Measurements from ENCODE around the gene ABCD1. TPM values are rescaled to one million over a fixed set of nuclear protein-coding genes. Genes with fewer than 3 reads are reported as not detected.

ABCD1 gene
- total RNA-seq, 6 experiments from 2014 or later, result 12.9 to 18.9 (median 14.5) TPM

GRCh38 chrX:153685751-153686696, 38.6 kb upstream of the ABCD1 start:
- Mint-ChIP-seq H3K27ac (no peak overlapping the region; the same call in 1 of the 2 replicates), H3K9me3 (0 out of 2 replicates have a peak, but pooled peaks cover 4% of the 10 kb centered on the region), H3K27me3 (ENCODE audit: insufficient read depth) (no peaks in the 10 kb centered on the region; the same call in 1 of the 2 replicates), H3K4me3 (no peak overlapping the region), H3K4me1 (ENCODE audit: low read depth) (no peaks in the 10 kb centered on the region), H3K36me3 (ENCODE audit: low read depth) (no peaks in the 10 kb centered on the region)
- no peak for DNase-seq
- no peak for TF ChIP-seq CTCF (IDR thresholded peaks at IDR 0.05)

GRCh38 chrX:153686711-153687110, 37.9 kb upstream of the ABCD1 start:
- H3K36me3 Mint-ChIP-seq (ENCODE audit: low read depth), result no peaks in the 10 kb centered on the region
- H3K27me3 Mint-ChIP-seq (ENCODE audit: insufficient read depth), result no peaks in the 10 kb centered on the region; the same call in 1 of the 2 replicates
- H3K4me1 Mint-ChIP-seq (ENCODE audit: low read depth), result no peaks in the 10 kb centered on the region
- no peak for DNase-seq
- 0 out of 2 replicates have a peak, but pooled peaks cover 4% of the 10 kb centered on the region for H3K9me3 Mint-ChIP-seq
- no peak overlapping the region for H3K4me3 Mint-ChIP-seq
- no peak for TF ChIP-seq CTCF (IDR thresholded peaks at IDR 0.05)
- peak overlapping the region; percentile 31; the same call in 1 of the 2 replicates for H3K27ac Mint-ChIP-seq

GRCh38 chrX:153687121-153688039, 37.3 kb upstream of the ABCD1 start, which contains the start of gene SLC6A8:
SLC6A8 (plus strand) TSS chrX:153687926; CDS start chrX:153688575, 649 bp downstream.
- Mint-ChIP-seq H3K27me3 (ENCODE audit: insufficient read depth) (no peaks in the 10 kb centered on the region; the same call in 1 of the 2 replicates), H3K4me3 (peak within 1 kb of the TSS; percentile 52), H3K27ac (peak within 1 kb of the TSS; percentile 31; the same call in 1 of the 2 replicates), H3K4me1 (ENCODE audit: low read depth) (no peaks in the 10 kb centered on the region), H3K9me3 (0 out of 2 replicates have a peak, but pooled peaks cover 4% of the 10 kb centered on the region), H3K36me3 (ENCODE audit: low read depth) (no peaks in the 10 kb centered on the region)
- peak; percentile 46 for DNase-seq
- TF ChIP-seq CTCF (IDR thresholded peaks at IDR 0.05), result peak; percentile 54; the same call in 1 of the 2 replicates

GRCh38 chrX:153688071-153688470, 36.6 kb upstream of the ABCD1 start:
- Mint-ChIP-seq H3K4me3 (no peak overlapping the region), H3K4me1 (ENCODE audit: low read depth) (no peaks in the 10 kb centered on the region), H3K27ac (no peak overlapping the region), H3K27me3 (ENCODE audit: insufficient read depth) (peaks cover 4% of the 10 kb centered on the region; the same call in 1 of the 2 replicates), H3K9me3 (0 out of 2 replicates have a peak, but pooled peaks cover 4% of the 10 kb centered on the region), H3K36me3 (ENCODE audit: low read depth) (no peaks in the 10 kb centered on the region)
- no peak for TF ChIP-seq CTCF (IDR thresholded peaks at IDR 0.05)
- DNase-seq, result no peak

- no peaks in the 10 kb centered on the region for H3K4me1 Mint-ChIP-seq (ENCODE audit: low read depth)
- peaks cover 4% of the 10 kb centered on the region; the same call in 1 of the 2 replicates for H3K27me3 Mint-ChIP-seq (ENCODE audit: insufficient read depth)
- H3K36me3 Mint-ChIP-seq (ENCODE audit: low read depth), result no peaks in the 10 kb centered on the region
- H3K9me3 Mint-ChIP-seq, result 0 out of 2 replicates have a peak, but pooled peaks cover 3% of the 10 kb centered on the region
- no peak overlapping the region for H3K4me3 Mint-ChIP-seq
- no peak for DNase-seq
- TF ChIP-seq CTCF (IDR thresholded peaks at IDR 0.05), result no peak
- no peak overlapping the region for H3K27ac Mint-ChIP-seq
Observed at GRCh38 chrX:153688506-153688905, 36.1 kb upstream of the ABCD1 start.
